ENCODE measurements around the gene DCAKD. TPM values are rescaled to one million over a fixed set of nuclear protein-coding genes. Genes with fewer than 3 reads are reported as not detected.

DCAKD gene
- total and polyA plus RNA-seq, 2 of the 8 experiments (the other 6 are each of a cell fraction or from before 2014, with no cell fraction given): 35.6 to 52.9 TPM

DNA sequence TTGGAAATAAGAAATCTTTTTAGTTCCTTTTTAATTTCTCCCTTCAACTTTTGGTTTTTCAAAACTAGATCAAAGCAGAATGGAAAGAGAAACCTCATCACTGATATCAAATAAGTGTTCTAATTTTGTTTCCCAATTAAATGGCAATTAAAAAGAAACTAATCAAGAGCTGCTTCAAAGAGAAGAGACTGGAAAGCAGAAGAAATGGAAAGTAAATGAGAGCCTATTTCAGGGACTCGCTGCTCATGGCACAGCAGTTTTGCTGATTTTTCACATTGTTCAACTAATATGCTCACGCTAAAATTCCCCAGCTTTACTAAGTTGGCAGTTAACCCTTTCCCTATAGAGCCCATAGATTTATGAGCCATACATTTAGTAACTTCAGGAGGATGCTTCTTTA lies 16.2 kb upstream of the DCAKD start (continued):
- TF ChIP-seq, protein P1, sequence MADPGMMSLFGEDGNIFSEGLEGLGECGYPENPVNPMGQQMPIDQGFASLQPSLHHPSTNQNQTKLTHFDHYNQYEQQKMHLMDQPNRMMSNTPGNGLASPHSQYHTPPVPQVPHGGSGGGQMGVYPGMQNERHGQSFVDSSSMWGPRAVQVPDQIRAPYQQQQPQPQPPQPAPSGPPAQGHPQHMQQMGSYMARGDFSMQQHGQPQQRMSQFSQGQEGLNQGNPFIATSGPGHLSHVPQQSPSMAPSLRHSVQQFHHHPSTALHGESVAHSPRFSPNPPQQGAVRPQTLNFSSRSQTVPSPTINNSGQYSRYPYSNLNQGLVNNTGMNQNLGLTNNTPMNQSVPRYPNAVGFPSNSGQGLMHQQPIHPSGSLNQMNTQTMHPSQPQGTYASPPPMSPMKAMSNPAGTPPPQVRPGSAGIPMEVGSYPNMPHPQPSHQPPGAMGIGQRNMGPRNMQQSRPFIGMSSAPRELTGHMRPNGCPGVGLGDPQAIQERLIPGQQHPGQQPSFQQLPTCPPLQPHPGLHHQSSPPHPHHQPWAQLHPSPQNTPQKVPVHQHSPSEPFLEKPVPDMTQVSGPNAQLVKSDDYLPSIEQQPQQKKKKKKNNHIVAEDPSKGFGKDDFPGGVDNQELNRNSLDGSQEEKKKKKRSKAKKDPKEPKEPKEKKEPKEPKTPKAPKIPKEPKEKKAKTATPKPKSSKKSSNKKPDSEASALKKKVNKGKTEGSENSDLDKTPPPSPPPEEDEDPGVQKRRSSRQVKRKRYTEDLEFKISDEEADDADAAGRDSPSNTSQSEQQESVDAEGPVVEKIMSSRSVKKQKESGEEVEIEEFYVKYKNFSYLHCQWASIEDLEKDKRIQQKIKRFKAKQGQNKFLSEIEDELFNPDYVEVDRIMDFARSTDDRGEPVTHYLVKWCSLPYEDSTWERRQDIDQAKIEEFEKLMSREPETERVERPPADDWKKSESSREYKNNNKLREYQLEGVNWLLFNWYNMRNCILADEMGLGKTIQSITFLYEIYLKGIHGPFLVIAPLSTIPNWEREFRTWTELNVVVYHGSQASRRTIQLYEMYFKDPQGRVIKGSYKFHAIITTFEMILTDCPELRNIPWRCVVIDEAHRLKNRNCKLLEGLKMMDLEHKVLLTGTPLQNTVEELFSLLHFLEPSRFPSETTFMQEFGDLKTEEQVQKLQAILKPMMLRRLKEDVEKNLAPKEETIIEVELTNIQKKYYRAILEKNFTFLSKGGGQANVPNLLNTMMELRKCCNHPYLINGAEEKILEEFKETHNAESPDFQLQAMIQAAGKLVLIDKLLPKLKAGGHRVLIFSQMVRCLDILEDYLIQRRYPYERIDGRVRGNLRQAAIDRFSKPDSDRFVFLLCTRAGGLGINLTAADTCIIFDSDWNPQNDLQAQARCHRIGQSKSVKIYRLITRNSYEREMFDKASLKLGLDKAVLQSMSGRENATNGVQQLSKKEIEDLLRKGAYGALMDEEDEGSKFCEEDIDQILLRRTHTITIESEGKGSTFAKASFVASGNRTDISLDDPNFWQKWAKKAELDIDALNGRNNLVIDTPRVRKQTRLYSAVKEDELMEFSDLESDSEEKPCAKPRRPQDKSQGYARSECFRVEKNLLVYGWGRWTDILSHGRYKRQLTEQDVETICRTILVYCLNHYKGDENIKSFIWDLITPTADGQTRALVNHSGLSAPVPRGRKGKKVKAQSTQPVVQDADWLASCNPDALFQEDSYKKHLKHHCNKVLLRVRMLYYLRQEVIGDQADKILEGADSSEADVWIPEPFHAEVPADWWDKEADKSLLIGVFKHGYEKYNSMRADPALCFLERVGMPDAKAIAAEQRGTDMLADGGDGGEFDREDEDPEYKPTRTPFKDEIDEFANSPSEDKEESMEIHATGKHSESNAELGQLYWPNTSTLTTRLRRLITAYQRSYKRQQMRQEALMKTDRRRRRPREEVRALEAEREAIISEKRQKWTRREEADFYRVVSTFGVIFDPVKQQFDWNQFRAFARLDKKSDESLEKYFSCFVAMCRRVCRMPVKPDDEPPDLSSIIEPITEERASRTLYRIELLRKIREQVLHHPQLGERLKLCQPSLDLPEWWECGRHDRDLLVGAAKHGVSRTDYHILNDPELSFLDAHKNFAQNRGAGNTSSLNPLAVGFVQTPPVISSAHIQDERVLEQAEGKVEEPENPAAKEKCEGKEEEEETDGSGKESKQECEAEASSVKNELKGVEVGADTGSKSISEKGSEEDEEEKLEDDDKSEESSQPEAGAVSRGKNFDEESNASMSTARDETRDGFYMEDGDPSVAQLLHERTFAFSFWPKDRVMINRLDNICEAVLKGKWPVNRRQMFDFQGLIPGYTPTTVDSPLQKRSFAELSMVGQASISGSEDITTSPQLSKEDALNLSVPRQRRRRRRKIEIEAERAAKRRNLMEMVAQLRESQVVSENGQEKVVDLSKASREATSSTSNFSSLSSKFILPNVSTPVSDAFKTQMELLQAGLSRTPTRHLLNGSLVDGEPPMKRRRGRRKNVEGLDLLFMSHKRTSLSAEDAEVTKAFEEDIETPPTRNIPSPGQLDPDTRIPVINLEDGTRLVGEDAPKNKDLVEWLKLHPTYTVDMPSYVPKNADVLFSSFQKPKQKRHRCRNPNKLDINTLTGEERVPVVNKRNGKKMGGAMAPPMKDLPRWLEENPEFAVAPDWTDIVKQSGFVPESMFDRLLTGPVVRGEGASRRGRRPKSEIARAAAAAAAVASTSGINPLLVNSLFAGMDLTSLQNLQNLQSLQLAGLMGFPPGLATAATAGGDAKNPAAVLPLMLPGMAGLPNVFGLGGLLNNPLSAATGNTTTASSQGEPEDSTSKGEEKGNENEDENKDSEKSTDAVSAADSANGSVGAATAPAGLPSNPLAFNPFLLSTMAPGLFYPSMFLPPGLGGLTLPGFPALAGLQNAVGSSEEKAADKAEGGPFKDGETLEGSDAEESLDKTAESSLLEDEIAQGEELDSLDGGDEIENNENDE (IDR thresholded peaks at IDR 0.05; ENCODE audit: insufficient replicate concordance, low read length): no peak
- TF ChIP-seq CHD2 (IDR thresholded peaks at IDR 0.05; ENCODE audit: low read length): no peak
- no peak for TF ChIP-seq FOSL1 (IDR thresholded peaks at IDR 0.05; ENCODE audit: insufficient read depth, low read depth, low read length)
- TF ChIP-seq SRF (IDR thresholded peaks at IDR 0.05; ENCODE audit: low read depth, low read length): no peak
- no peak for TF ChIP-seq BRCA1 (IDR thresholded peaks at IDR 0.05; ENCODE audit: low read depth, low read length)
- TF ChIP-seq SP2 (IDR thresholded peaks at IDR 0.05; ENCODE audit: low read length): no peak
- no peak for TF ChIP-seq NANOG (IDR thresholded peaks at IDR 0.05; ENCODE audit: insufficient read depth, low read depth, low read length, poor library complexity, severe bottlenecking)
- no peak for TF ChIP-seq BACH1 (IDR thresholded peaks at IDR 0.05; ENCODE audit: low read length)
- no peak for TF ChIP-seq TAF1 (IDR thresholded peaks at IDR 0.05; ENCODE audit: low read depth, low read length)
- TF ChIP-seq POLR2AphosphoS5 (IDR thresholded peaks at IDR 0.05; ENCODE audit: low read depth, low read length): no peak
- no peak for TF ChIP-seq EGR1 (IDR thresholded peaks at IDR 0.05; ENCODE audit: borderline replicate concordance, low read depth, low read length)
- TF ChIP-seq, protein P2, sequence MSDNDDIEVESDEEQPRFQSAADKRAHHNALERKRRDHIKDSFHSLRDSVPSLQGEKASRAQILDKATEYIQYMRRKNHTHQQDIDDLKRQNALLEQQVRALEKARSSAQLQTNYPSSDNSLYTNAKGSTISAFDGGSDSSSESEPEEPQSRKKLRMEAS (IDR thresholded peaks at IDR 0.05): no peak
- TF ChIP-seq ASH2L (IDR thresholded peaks at IDR 0.05; ENCODE audit: low read length): no peak
